Measurements from ENCODE around the gene POC5.

Gene POC5

GRCh38 chr5:75660678-75661465 lies 56.4 kb downstream of the POC5 start:
- no peak overlapping the region for H3K4me3 ChIP-seq (IDR thresholded peaks at IDR 0.05; ENCODE audit: insufficient read depth, low read depth, low read length)
- H3K4me1 ChIP-seq (ENCODE audit: low read depth, poor library complexity, severe bottlenecking): no peaks in the 10 kb centered on the region
- no peak for TF ChIP-seq CTCF (conservative IDR thresholded peaks at IDR 0.05; ENCODE audit: low read depth, low read length)
- no peak overlapping the region for H3K27ac ChIP-seq
- no peaks in the 10 kb centered on the region for H4K20me1 ChIP-seq (ENCODE audit: insufficient read depth)
- no peaks in the 10 kb centered on the region for H3K36me3 ChIP-seq (ENCODE audit: insufficient read depth)
- no peaks in the 10 kb centered on the region for H3K27me3 ChIP-seq (ENCODE audit: insufficient read depth, low read depth)
- no peak overlapping the region for H3K9ac ChIP-seq
- no peak overlapping the region for H3K4me2 ChIP-seq
- no peak overlapping the region for H2AFZ ChIP-seq (ENCODE audit: low read depth)
- no peaks in the 10 kb centered on the region for H3K79me2 ChIP-seq (ENCODE audit: insufficient read depth, low read depth)

- H3K36me3 ChIP-seq (ENCODE audit: insufficient read depth): no peaks in the 10 kb centered on the region
- TF ChIP-seq CTCF (conservative IDR thresholded peaks at IDR 0.05; ENCODE audit: low read depth, low read length): no peak
- no peak overlapping the region for H3K4me2 ChIP-seq
- no peak overlapping the region for H2AFZ ChIP-seq (ENCODE audit: low read depth)
- H4K20me1 ChIP-seq (ENCODE audit: insufficient read depth): no peaks in the 10 kb centered on the region
- H3K4me1 ChIP-seq (ENCODE audit: low read depth, poor library complexity, severe bottlenecking): no peaks in the 10 kb centered on the region
- H3K4me3 ChIP-seq (IDR thresholded peaks at IDR 0.05; ENCODE audit: insufficient read depth, low read depth, low read length): no peak overlapping the region
- H3K27ac ChIP-seq: no peak overlapping the region
- H3K79me2 ChIP-seq (ENCODE audit: insufficient read depth, low read depth): no peaks in the 10 kb centered on the region
- H3K27me3 ChIP-seq (ENCODE audit: insufficient read depth, low read depth): no peaks in the 10 kb centered on the region
- H3K9ac ChIP-seq: no peak overlapping the region
Measured at GRCh38 chr5:75659791-75660450, 57.3 kb downstream of the POC5 start.

DNA sequence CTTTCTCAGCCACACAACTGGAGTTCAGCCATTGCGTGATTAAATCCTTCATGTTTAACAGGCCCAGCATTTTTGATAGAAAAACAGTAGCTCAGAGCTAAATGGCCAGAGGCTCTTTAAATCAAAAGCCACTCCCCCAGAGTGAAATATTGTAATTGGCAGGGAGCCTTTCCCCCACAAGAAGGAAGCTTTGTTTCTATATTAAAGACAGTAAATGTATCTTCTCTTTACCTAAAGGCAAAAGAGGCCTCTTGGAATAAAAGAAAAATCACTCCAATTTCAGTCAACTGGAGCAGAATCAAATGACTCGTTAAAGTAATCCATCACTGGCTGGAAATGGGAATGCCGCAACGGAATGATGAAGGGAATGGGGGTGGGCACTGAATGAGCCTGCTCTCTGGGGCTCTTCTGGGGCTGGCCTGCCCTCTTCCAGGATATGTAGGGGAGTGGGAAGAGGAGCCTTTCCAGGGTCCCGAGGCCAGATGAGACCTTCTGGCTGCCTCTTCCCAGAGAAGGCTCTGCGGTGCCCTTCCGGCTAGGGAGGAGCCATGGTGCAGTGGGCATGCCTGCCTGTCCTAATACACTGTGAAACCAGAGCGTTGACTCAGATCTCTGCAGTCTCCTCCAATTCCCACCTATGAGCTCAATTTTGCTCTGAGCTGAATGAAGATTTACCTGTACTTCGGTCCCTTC lies 60.8 kb downstream of the POC5 start:
- no peak overlapping the region for H3K27ac ChIP-seq
- H3K79me2 ChIP-seq (ENCODE audit: insufficient read depth, low read depth): no peaks in the 10 kb centered on the region
- no peaks in the 10 kb centered on the region for H3K36me3 ChIP-seq (ENCODE audit: insufficient read depth)
- no peak overlapping the region for H3K9ac ChIP-seq
- H3K27me3 ChIP-seq (ENCODE audit: insufficient read depth, low read depth): no peaks in the 10 kb centered on the region
- TF ChIP-seq CTCF (conservative IDR thresholded peaks at IDR 0.05; ENCODE audit: low read depth, low read length): no peak
- H3K4me2 ChIP-seq: no peak overlapping the region
- H2AFZ ChIP-seq (ENCODE audit: low read depth): no peak overlapping the region
- no peaks in the 10 kb centered on the region for H3K4me1 ChIP-seq (ENCODE audit: low read depth, poor library complexity, severe bottlenecking)
- H4K20me1 ChIP-seq (ENCODE audit: insufficient read depth): no peaks in the 10 kb centered on the region
- no peak overlapping the region for H3K4me3 ChIP-seq (IDR thresholded peaks at IDR 0.05; ENCODE audit: insufficient read depth, low read depth, low read length)

- no peak overlapping the region for H2AFZ ChIP-seq (ENCODE audit: low read depth)
- H3K36me3 ChIP-seq (ENCODE audit: insufficient read depth): no peaks in the 10 kb centered on the region
- H3K9ac ChIP-seq: no peak overlapping the region
- H3K4me2 ChIP-seq: no peak overlapping the region
- no peaks in the 10 kb centered on the region for H3K4me1 ChIP-seq (ENCODE audit: low read depth, poor library complexity, severe bottlenecking)
- H3K27me3 ChIP-seq (ENCODE audit: insufficient read depth, low read depth): no peaks in the 10 kb centered on the region
- no peak overlapping the region for H3K4me3 ChIP-seq (IDR thresholded peaks at IDR 0.05; ENCODE audit: insufficient read depth, low read depth, low read length)
- H4K20me1 ChIP-seq (ENCODE audit: insufficient read depth): no peaks in the 10 kb centered on the region
- H3K27ac ChIP-seq: no peak overlapping the region
- no peak for TF ChIP-seq CTCF (conservative IDR thresholded peaks at IDR 0.05; ENCODE audit: low read depth, low read length)
- H3K79me2 ChIP-seq (ENCODE audit: insufficient read depth, low read depth): no peaks in the 10 kb centered on the region
Measured at GRCh38 chr5:75654693-75655295, 62.4 kb downstream of the POC5 start.
